DMS79 treated with DMSO at 0.1 percent for 48 hours (cell line): ENCODE measurements around the gene STEAP3.
A peak's percentile ranks its signal among the peaks of the same experiment; 100 is the strongest.
"Not testable (repeated sequence)": the region's sequence is repeated elsewhere in the genome, so short reads cannot be mapped to it uniquely, and the experiment has no call there.

Experiments
- DNase-seq: peaks from one replicate; lab custom pipeline; 2025; lab: John Stamatoyannopoulos, UW

The STEAP3 gene

GRCh38 chr2:119264781-119265692, 41.4 kb downstream of the STEAP3 start:
- DNase-seq, result peak; percentile 3

- DNase-seq, result no peak
These were observed 42.0 kb downstream of the STEAP3 start for GRCh38 chr2:119265693-119266066.

- DNase-seq, result no peak
These were observed 42.5 kb downstream of the STEAP3 start for GRCh38 chr2:119266091-119266589.

GRCh38 chr2:119267604-119268003, 44.0 kb downstream of the STEAP3 start:
- no peak for DNase-seq

GRCh38 chr2:119276864-119277263, 53.2 kb downstream of the STEAP3 start:
- DNase-seq, result no peak

- DNase-seq, result not testable (repeated sequence)
These were observed 54.8 kb downstream of the STEAP3 start for GRCh38 chr2:119278385-119278784.

GRCh38 chr2:119278946-119279345, 55.3 kb downstream of the STEAP3 start:
- DNase-seq, result no peak

- no peak for DNase-seq
These were observed 56.0 kb downstream of the STEAP3 start for GRCh38 chr2:119279666-119280065.

- no peak for DNase-seq
These were observed 57.0 kb downstream of the STEAP3 start for GRCh38 chr2:119280680-119281079.

GRCh38 chr2:119282146-119282995, 58.7 kb downstream of the STEAP3 start:
- no peak for DNase-seq

- DNase-seq, result no peak
These were observed 59.4 kb downstream of the STEAP3 start for GRCh38 chr2:119282996-119283511.

GRCh38 chr2:119283873-119284331, 60.3 kb downstream of the STEAP3 start:
- DNase-seq, result peak; percentile 4

GRCh38 chr2:119286661-119287060, 63.0 kb downstream of the STEAP3 start:
- no peak for DNase-seq

- DNase-seq, result no peak
These were observed 64.9 kb downstream of the STEAP3 start for GRCh38 chr2:119288576-119288975.

- no peak for DNase-seq
These were observed 65.5 kb downstream of the STEAP3 start for GRCh38 chr2:119289093-119289492.

- no peak for DNase-seq
These were observed 66.0 kb downstream of the STEAP3 start for GRCh38 chr2:119289642-119290041.

GRCh38 chr2:119290859-119291587, 67.4 kb downstream of the STEAP3 start:
- no peak for DNase-seq

GRCh38 chr2:119291588-119292167, 68.0 kb downstream of the STEAP3 start:
- no peak for DNase-seq

GRCh38 chr2:119292226-119292625, 68.6 kb downstream of the STEAP3 start:
- no peak for DNase-seq

- no peak for DNase-seq
These were observed 69.6 kb downstream of the STEAP3 start for GRCh38 chr2:119293254-119293653.

GRCh38 chr2:119293900-119294299, 70.3 kb downstream of the STEAP3 start:
- no peak for DNase-seq
